ENCODE results near the gene NF2.

NF2 gene

DNA sequence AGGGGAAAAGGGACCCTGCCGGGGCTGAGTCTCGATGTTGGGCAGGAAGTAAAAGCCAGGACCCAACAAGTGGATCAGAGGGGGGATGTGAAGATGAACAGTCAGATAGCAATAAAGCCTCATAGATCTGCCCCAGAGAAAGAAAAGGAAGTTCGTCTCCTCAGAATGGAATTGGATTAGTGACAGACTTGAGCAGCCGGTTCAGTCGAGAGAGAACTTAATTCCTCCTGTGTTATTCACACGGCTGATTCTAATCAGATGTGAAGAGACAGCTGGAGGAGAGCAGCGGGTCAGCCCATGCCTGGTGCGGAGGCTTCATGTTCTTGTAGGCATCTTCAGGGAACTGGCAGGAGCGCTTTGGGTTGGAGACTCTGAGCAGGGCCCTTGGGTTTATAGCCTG, 87.0 kb downstream of the NF2 start:
- no peak overlapping the region for H3K27ac ChIP-seq
- TF ChIP-seq CTCF (conservative IDR thresholded peaks at IDR 0.05), result no peak

DNA sequence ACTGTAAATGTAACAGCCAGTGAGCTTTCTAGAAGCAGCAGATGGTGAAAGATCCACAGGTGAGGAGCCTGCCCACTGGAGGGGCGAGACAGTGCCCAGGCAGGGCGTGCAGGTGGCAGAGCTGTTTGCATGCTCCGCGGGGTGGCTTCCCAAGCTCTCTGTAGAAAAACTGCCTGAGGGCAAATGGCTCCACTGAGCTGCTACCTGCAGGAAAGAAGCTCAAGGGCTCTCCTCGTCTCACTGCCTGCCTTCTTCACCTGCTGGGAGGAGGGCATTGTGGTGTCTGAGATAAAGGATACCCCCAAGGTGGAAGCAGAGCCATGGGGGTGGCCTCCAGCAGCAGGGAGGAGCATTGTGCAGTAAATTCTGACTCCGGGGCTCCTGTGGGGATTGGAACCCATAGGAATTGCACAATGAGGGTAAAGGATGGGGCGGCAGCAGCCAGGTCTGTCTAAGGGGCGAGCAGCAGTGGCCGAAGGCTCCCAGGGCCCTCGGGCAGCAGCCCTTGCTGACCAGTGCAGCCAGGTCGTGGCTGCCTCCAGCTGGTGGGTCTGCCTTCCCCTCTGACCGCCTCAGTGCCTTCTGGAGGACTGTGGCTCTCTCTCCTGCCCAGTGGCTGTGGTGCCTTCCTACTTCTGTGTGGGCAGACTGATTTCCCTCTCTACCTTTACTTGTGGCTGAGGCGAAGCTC, 88.3 kb downstream of the NF2 start:
- no peak for TF ChIP-seq CTCF (conservative IDR thresholded peaks at IDR 0.05)
- no peak overlapping the region; the same call in 1 of the 2 replicates for H3K27ac ChIP-seq

- no peak overlapping the region; the same call in 1 of the 2 replicates for H3K27ac ChIP-seq
- TF ChIP-seq CTCF (conservative IDR thresholded peaks at IDR 0.05), result no peak
Observed at GRCh38 chr22:29692327-29692640, 88.9 kb downstream of the NF2 start.

DNA sequence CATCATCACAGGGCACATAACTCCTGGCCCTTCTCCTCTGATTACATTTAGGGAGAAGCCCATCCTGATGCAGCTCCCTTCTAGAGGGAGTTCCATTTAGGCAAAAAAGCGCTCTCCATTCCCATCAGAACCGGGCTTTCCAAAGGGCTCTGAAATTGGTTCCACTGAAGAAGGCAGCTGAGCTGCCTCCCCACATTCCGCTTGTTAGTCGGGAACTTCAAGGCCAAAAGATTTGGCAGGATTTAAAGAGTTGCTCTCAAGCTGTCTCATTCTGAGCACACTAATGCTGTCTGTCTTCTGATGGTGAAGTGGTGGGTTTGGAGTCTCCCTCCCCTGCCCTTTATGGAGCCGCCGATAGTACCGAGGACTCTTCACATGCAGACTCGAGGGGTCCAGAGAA, 89.7 kb downstream of the NF2 start:
- TF ChIP-seq CTCF (conservative IDR thresholded peaks at IDR 0.05), result no peak
- H3K27ac ChIP-seq, result no peak overlapping the region

DNA sequence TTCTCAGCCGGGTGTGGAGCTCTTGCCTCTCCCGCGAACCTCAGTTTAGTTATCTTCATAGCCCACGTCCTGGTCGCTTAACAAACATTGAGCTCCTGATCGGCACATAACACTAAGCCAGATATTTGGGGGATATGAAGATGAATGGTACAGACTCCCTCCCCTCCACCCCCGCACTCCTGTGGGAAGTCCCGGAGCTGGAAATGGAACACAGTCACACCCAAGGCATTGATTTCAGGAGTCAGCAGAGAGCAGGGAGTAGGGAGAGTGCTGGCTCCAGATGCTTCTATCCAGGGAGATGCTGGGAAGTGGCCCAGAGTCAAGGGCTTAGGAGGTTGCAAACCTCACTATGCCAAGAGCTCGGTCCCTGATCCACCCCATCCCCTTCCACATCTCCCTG, 90.2 kb downstream of the NF2 start:
- TF ChIP-seq CTCF (conservative IDR thresholded peaks at IDR 0.05), result no peak

DNA sequence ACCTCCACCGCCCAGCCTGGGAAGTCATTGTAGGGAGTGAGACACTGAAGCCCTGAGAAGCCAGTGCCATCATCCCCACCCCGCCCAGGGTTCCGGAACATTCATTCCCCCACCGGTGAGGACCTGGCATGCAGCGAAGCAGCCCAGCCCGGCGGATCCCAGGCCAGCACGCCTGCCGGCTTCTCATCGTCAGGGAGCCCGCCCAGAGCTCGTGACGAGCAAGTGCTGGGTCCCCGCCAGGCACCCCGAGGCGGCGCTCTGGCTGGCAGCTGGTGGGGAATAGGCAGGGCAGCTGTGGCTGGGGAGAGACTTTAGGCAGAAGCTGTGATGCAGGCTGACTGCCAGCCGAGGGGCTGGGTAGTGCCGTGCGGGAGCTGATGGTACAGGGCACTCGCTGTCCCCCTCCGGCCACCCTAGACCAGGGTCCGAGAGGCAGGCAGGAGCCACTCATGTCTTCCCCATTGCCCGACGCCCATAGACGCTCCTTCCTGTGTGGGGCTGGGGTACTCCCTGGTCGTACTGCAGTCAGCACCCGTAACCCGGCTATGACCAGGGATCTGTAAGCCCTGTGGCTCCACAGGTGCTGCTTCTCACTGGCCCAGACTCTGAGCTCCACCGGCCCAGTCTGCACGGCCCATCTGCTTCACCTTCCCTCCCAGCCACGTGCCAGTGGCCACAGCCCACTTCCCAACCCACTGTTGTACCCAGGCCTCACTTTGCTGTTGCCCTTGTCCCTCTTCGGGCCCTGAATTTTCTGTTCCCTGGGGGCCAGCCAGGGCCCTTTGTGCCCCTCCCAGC, 91.9 kb downstream of the NF2 start:
- no peak overlapping the region for H3K27ac ChIP-seq
- no peak for TF ChIP-seq CTCF (conservative IDR thresholded peaks at IDR 0.05)

More for the DNA sequence above, 90.2 kb downstream of the NF2 start:
- no peak overlapping the region for H3K27ac ChIP-seq

- H3K27ac ChIP-seq, result no peak overlapping the region
- TF ChIP-seq CTCF (conservative IDR thresholded peaks at IDR 0.05), result no peak
Observed at GRCh38 chr22:29697853-29698598, 94.6 kb downstream of the NF2 start.

All from VCaP (cell line).